ENCODE results near the gene FAM240B. TPM values are rescaled to one million over a fixed set of nuclear protein-coding genes. Genes with fewer than 3 reads are reported as not detected.

Gene FAM240B
- total RNA-seq, 8 experiments from 2014 or later, result 0.47 TPM; not detected in 7

- peak in 5 of 8 experiments; percentile 57 to 92 (median 80) for ATAC-seq (replicated peaks in 6 of 8)
- 20 to 87% (median 56%) methylated on average over 2 to 6 of the region's 11 CpGs; no CpG with 5 or more reads in 5 of the 10 experiments for WGBS, 10 experiments
- Histone ChIP-seq H3K4me1 (replicated peaks in 1 of 2) (peaks cover 12 to 38% of the 10 kb centered on the region in 2 donors), H3K4me3 (no peak overlapping the region), H3K27ac (peak overlapping the region; percentile 53 to 54)
- in situ Hi-C loops (cut with MboI; ENCODE audit: low pct_unique_long_range_greater_than_20kb in 2 of 9, low sequenced_read_pairs in 9 of 9, unreplicated experiment in 9 of 9), result no loop called here
Measured at GRCh38 chr9:38732885-38733284, 13.0 kb upstream of the FAM240B start.

DNA sequence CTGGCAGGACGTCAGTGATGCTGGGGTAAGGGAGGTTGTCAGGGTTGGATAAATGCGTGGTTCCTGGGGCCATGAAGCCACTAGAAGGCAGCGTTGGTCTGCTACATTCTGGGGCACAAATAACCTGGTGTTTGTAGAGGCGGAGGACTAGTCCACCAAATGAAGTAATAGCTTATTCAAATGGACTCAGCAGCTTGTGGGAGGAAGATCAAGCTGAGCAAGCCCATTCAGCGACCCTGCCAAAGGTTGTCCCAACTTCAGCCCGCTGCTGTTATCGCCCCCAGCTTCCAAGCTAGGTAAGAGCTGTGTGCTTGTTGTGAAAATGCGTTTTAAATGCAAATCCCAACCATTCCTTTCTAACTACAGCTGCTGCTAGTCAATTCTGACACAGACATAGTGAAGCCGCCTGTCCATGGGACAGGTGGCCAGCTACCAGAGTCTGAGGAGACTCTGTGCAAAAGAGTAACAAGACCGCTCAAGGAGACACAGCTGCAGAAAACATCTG lies 7.6 kb upstream of the FAM240B start:
- H3K4me3 ChIP-seq, result no peak overlapping the region
- 7 to 93% (median 51%) methylated on average over 2 to 10 of the region's 10 CpGs for WGBS, 10 experiments
- in situ Hi-C loops (cut with MboI; ENCODE audit: low pct_unique_long_range_greater_than_20kb in 2 of 9, low sequenced_read_pairs in 9 of 9, unreplicated experiment in 9 of 9), result no loop called here
- H3K4me1 ChIP-seq (replicated peaks in 1 of 2), result peaks cover 0 to 7% of the 10 kb centered on the region in 2 donors
- peak in 3 of 8 experiments; percentile 42 to 90 (median 78) for ATAC-seq (replicated peaks in 6 of 8)
- no peak overlapping the region for H3K27ac ChIP-seq

GRCh38 chr9:38724754-38725153 lies 4.8 kb upstream of the FAM240B start:
- 27 to 95% (median 79%) methylated on average over 1 to 10 of the region's 10 CpGs for WGBS, 10 experiments
- H3K4me1 ChIP-seq (replicated peaks in 1 of 2), result peaks cover 0 to 4% of the 10 kb centered on the region in 2 donors
- no peak overlapping the region for H3K27ac ChIP-seq
- in situ Hi-C loops (cut with MboI; ENCODE audit: low pct_unique_long_range_greater_than_20kb in 2 of 9, low sequenced_read_pairs in 9 of 9, unreplicated experiment in 9 of 9), result no loop called here
- ATAC-seq (replicated peaks in 6 of 8), result no peak
- H3K4me3 ChIP-seq, result no peak overlapping the region

GRCh38 chr9:38718148-38718547 lies 1.8 kb downstream of the FAM240B start:
- H3K27ac ChIP-seq, result no peak overlapping the region
- in situ Hi-C loops (cut with MboI; ENCODE audit: low pct_unique_long_range_greater_than_20kb in 2 of 9, low sequenced_read_pairs in 9 of 9, unreplicated experiment in 9 of 9), result no loop called here
- ATAC-seq (replicated peaks in 6 of 8), result no peak
- no peak overlapping the region for H3K4me3 ChIP-seq
- 33 to 100% (median 100%) methylated on average over 1 of the region's 1 CpG; no CpG with 5 or more reads in 3 of the 10 experiments for WGBS, 10 experiments
- no peaks in the 10 kb centered on the region for H3K4me1 ChIP-seq (replicated peaks in 1 of 2)

DNA sequence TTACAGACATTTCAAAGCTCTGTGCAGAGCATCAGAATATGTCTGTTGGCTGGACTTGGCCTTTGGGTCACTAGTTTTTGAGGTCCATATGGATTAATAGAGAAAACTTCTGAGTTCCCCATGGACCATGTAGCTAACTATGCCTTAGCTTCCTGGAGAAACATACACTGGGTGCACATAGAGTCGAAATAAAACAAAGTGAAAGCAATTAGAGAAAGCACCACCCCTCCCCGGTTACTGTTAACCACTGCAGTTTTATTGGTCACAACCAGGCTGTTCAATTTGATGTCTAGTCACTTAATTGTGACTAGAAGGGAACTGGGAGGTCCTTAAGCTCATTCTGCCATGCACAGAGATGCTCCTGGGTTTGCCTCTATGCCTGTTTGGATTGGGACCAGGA lies 4.2 kb downstream of the FAM240B start:
- ATAC-seq (replicated peaks in 6 of 8), result no peak
- H3K4me1 ChIP-seq (replicated peaks in 1 of 2), result no peaks in the 10 kb centered on the region
- H3K27ac ChIP-seq, result no peak overlapping the region
- no peak overlapping the region for H3K4me3 ChIP-seq
- WGBS, 10 experiments, result 14 to 85% (median 21%) methylated on average over 2 of the region's 2 CpGs; no CpG with 5 or more reads in 5 of the 10 experiments
- in situ Hi-C loops (cut with MboI; ENCODE audit: low pct_unique_long_range_greater_than_20kb in 2 of 9, low sequenced_read_pairs in 9 of 9, unreplicated experiment in 9 of 9), result no loop called here

DNA sequence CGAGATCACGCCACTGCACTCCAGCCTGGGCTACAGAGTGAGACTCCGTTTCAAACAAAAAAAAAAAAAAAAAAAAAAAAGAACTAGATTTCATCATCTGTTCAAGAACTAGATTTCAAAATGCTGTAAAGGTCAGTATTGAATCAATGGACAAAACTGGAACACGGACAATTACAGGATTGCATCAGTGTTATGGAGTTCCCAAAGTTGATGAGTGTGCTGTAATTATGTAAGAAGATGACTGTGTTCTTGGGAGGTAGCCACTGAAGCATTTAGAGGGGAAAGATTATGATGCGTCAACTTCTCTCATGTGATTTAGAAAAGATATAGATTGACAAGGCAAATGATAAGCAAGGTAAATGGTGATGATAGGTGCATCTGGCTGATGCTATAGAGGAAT lies 6.5 kb downstream of the FAM240B start:
- peak in 5 of 8 experiments; percentile 50 to 89 (median 80) for ATAC-seq (replicated peaks in 6 of 8)
- in situ Hi-C loops (cut with MboI; ENCODE audit: low pct_unique_long_range_greater_than_20kb in 2 of 9, low sequenced_read_pairs in 9 of 9, unreplicated experiment in 9 of 9), result no loop called here
- 0 to 100% (median 80%) methylated on average over 1 to 5 of the region's 5 CpGs; no CpG with 5 or more reads in 1 of the 10 experiments for WGBS, 10 experiments
- Histone ChIP-seq H3K4me1 (replicated peaks in 1 of 2) (no peaks in the 10 kb centered on the region), H3K4me3 (no peak overlapping the region), H3K27ac (no peak overlapping the region)

GRCh38 chr9:38708759-38709158 lies 11.2 kb downstream of the FAM240B start:
- no peak overlapping the region for H3K4me3 ChIP-seq
- WGBS, 10 experiments, result 24 to 100% (median 88%) methylated on average over 2 to 3 of the region's 3 CpGs; no CpG with 5 or more reads in 5 of the 10 experiments
- no peak for ATAC-seq (replicated peaks in 6 of 8)
- peaks cover 2 to 5% of the 10 kb centered on the region in 2 donors for H3K4me1 ChIP-seq (replicated peaks in 1 of 2)
- in situ Hi-C loops (cut with MboI; ENCODE audit: low pct_unique_long_range_greater_than_20kb in 2 of 9, low sequenced_read_pairs in 9 of 9, unreplicated experiment in 9 of 9), result no loop called here
- no peak overlapping the region for H3K27ac ChIP-seq

- 35 to 92% (median 67%) methylated on average over 1 to 7 of the region's 10 CpGs; no CpG with 5 or more reads in 2 of the 10 experiments for WGBS, 10 experiments
- ATAC-seq (replicated peaks in 6 of 8), result peak in 2 of 8 experiments; percentile 12 to 44
- in situ Hi-C loops (cut with MboI; ENCODE audit: low pct_unique_long_range_greater_than_20kb in 2 of 9, low sequenced_read_pairs in 9 of 9, unreplicated experiment in 9 of 9), result no loop called here
Measured at GRCh38 chr9:38707885-38708637, 11.9 kb downstream of the FAM240B start.

DNA sequence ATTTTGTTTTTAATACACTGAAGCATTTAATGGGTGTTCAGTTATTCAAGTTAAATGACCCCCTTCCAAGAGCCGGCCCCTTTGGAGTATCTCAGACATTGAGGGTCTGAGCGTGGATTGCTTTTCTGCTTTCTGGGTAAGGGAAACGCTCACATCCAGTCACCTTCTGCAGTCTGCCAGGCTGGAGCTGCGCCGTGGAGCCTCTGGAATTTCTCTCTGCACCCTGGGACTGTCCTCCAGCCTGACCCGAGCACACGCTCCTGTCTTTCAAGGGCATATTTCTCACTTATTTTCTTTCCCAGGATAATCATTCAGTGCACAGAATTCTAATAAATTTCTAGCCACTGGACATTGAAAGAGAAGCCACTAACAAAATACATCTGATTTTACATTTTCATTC lies 13.4 kb downstream of the FAM240B start:
- Histone ChIP-seq H3K4me1 (replicated peaks in 1 of 2) (peaks cover 2 to 5% of the 10 kb centered on the region in 2 donors), H3K27ac (no peak overlapping the region), H3K4me3 (no peak overlapping the region)
- no peak for ATAC-seq (replicated peaks in 6 of 8)
- in situ Hi-C loops (cut with MboI; ENCODE audit: low pct_unique_long_range_greater_than_20kb in 2 of 9, low sequenced_read_pairs in 9 of 9, unreplicated experiment in 9 of 9), result no loop called here
- 33 to 86% (median 68%) methylated on average over 1 to 7 of the region's 7 CpGs; no CpG with 5 or more reads in 2 of the 10 experiments for WGBS, 10 experiments

More at GRCh38 chr9:38707885-38708637, 11.9 kb downstream of the FAM240B start:
- H3K4me3 ChIP-seq, result no peak overlapping the region
- peaks cover 2 to 5% of the 10 kb centered on the region in 2 donors for H3K4me1 ChIP-seq (replicated peaks in 1 of 2)
- no peak overlapping the region for H3K27ac ChIP-seq

DNA sequence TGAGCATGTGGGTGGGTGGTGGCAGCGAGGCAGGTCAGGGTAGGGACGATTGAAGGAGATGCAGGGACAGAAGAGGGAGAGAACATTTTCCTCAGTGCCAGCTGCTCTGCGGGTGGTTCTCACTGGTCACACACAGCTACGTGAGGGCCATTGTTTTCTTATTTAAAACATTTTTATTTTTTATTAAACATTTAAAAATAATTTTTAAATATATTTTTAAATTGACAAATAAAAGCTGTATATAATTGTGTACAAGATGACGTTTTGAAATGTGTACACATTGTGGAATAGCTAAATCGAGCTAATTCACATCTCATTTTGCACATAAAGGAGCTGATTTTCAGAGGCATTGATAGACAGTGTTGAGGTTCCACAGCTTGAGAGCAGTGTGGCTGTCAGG lies 14.0 kb downstream of the FAM240B start:
- no peak overlapping the region for H3K4me3 ChIP-seq
- no peak overlapping the region for H3K27ac ChIP-seq
- in situ Hi-C loops (cut with MboI; ENCODE audit: low pct_unique_long_range_greater_than_20kb in 2 of 9, low sequenced_read_pairs in 9 of 9, unreplicated experiment in 9 of 9), result no loop called here
- ATAC-seq (replicated peaks in 6 of 8), result no peak
- H3K4me1 ChIP-seq (replicated peaks in 1 of 2), result peaks cover 2 to 5% of the 10 kb centered on the region in 2 donors
- 21 to 87% (median 74%) methylated on average over 2 to 6 of the region's 6 CpGs for WGBS, 10 experiments

DNA sequence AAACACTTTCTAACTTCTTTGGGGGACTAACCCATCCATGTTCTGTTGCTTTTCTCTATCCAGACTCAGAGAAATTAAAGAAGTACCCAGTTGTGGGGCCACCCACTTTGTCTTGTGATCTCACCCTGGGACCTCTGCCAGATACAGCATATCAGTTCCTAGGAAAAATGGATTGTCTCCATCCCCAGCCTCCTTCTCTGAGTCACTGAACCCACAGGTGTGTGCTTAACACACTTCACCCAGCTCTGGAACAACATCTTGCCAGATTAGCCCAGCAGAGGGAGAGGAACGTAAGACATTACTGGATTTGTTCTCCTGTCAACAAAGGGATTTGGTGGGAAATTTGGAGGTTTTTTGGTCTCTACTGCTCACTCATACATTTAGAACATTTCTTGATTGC lies 19.2 kb downstream of the FAM240B start:
- Histone ChIP-seq H3K27ac (no peak overlapping the region), H3K4me1 (replicated peaks in 1 of 2) (no peaks in the 10 kb centered on the region), H3K4me3 (no peak overlapping the region)
- WGBS, 10 experiments, result 100% methylated on average over 1 of the region's 1 CpG; no CpG with 5 or more reads in 9 of the 10 experiments
- in situ Hi-C loops (cut with MboI; ENCODE audit: low pct_unique_long_range_greater_than_20kb in 2 of 9, low sequenced_read_pairs in 9 of 9, unreplicated experiment in 9 of 9), result no loop called here
- ATAC-seq (replicated peaks in 6 of 8), result no peak

GRCh38 chr9:38699337-38699736 lies 20.6 kb downstream of the FAM240B start:
- WGBS, 10 experiments, result 26 to 90% (median 68%) methylated on average over 2 to 6 of the region's 7 CpGs; no CpG with 5 or more reads in 3 of the 10 experiments
- no peak for ATAC-seq (replicated peaks in 6 of 8)
- in situ Hi-C loops (cut with MboI; ENCODE audit: low pct_unique_long_range_greater_than_20kb in 2 of 9, low sequenced_read_pairs in 9 of 9, unreplicated experiment in 9 of 9), result loop anchor here in 1 of 9 experiments (25.0 kb wide), 1 partner anchor 137 kb away; no protein-coding TSS in a partner anchor

DNA sequence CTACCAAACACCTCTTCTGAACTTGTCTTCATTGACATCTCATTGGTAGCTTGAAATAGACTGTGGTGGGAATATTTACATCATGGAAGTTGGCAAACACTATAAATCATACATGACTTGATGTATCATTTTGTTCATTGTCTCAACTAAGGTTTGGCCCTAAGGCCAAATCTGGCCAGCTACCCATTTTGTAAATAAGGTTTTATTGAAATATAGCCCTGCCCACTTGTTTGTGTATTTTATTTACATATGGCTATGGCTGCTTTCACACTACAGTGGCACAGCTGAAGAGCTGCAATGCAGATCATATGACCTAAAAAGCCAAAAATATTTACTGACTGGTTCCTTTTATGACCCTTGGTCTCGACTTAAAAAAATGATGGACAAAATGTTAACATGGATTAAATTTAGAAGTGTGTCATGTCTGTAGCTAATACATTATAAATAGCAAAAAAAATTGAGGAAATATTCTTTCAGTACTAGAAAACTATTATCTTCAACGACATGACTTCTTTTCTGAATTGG lies 22.1 kb downstream of the FAM240B start:
- no peaks in the 10 kb centered on the region for H3K4me1 ChIP-seq (replicated peaks in 1 of 2)
- ATAC-seq (replicated peaks in 6 of 8), result peak in 3 of 8 experiments; percentile 16 to 80 (median 39)
- 0 to 88% (median 57%) methylated on average over 1 to 2 of the region's 2 CpGs; no CpG with 5 or more reads in 1 of the 10 experiments for WGBS, 10 experiments
- H3K27ac ChIP-seq, result no peak overlapping the region
- in situ Hi-C loops (cut with MboI; ENCODE audit: low pct_unique_long_range_greater_than_20kb in 2 of 9, low sequenced_read_pairs in 9 of 9, unreplicated experiment in 9 of 9), result loop anchor here in 1 of 9 experiments (25.0 kb wide), 1 partner anchor 136 kb away; no protein-coding TSS in a partner anchor
- H3K4me3 ChIP-seq, result no peak overlapping the region

More at GRCh38 chr9:38699337-38699736, 20.6 kb downstream of the FAM240B start:
- Histone ChIP-seq H3K4me3 (no peak overlapping the region), H3K4me1 (replicated peaks in 1 of 2) (no peaks in the 10 kb centered on the region), H3K27ac (no peak overlapping the region)

Data from motor neuron (in vitro differentiated cells).